Stimulated activated CD8-positive, alpha-beta memory T cell treated with anti-CD3 and anti-CD28 coated beads, Interleukin-7, amount 100 ng/mL, for 1 hour (primary cell): ENCODE measurements around the gene FBXL7.

Source experiments
- DNase-seq, 2 donors: peaks; one replicate each; pipeline ENCODE4 v3.0.0-alpha.2; 2020; ENCODE audit warnings: low read depth in 2 of 2

Gene FBXL7

DNA sequence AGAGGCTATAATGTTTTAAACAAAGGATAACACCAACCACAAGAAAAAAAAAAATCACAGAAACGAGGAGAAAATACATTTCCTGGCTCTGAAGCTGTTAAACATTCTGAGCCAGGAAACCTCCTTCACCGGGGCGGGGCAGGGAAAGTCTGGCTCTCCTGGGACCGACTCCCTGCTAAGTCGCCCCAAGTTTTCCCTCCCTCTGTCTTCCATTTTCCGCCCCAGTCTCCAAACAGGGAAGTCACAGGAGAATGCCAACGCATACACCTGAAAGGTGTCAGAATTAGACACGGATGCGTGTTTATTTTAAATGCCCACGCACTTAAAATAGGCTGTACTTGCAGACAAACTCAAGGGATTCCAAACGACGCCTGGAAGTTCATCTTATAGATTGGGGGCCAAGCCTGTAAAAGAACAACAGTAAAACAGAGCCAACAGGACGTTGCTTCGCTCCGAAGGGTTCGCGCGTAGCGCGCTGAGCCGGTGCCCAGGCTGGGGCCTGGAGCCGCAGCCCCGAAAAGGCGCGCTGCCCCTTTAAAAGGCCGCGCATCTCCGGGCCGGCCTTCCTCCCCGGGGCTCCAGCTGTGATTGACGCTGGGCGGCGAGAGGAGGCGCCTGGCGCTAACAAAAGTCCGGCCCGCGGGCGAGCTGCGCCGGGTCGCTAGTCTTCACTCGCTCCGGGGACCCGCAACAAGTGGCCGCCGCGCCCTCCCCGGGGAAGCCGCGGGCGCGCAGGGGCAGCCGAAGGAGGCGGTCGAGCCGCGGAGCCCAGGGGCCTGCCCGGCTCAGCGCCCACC is at the start of gene FBXL7:
Gene FBXL7 (plus strand): TSS at position 653 of the 797 bp plus-strand sequence.
- no peak for DNase-seq

GRCh38 chr5:15450473-15450872 is 49.5 kb upstream of the FBXL7 start:
- no peak for DNase-seq

- DNase-seq = no peak
These were observed 49.0 kb upstream of the FBXL7 start for GRCh38 chr5:15450949-15451348.

DNA sequence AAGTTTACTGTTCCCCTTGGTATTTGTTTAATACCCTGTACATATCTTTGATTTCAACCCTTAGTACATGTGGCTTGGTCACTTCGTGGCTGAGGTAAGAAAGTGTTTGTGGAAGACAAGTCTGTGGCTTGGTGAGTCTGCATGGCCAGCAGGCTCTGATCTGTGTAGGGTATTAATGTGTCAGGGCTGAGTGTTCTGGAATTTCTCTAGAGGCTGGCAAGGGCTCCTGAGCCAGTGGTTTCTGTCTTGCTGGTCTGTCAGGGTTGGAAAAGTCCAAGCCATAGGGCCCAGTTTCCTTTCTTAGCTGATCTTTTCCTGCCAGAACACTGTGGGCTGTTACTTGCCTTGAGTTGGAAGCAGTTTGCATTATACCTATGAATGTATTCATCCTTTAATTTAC is 48.0 kb upstream of the FBXL7 start:
- DNase-seq = no peak

- DNase-seq = no peak
These were observed 47.2 kb upstream of the FBXL7 start for GRCh38 chr5:15452781-15453180.

GRCh38 chr5:15459200-15459599 is 40.8 kb upstream of the FBXL7 start:
- no peak for DNase-seq

DNA sequence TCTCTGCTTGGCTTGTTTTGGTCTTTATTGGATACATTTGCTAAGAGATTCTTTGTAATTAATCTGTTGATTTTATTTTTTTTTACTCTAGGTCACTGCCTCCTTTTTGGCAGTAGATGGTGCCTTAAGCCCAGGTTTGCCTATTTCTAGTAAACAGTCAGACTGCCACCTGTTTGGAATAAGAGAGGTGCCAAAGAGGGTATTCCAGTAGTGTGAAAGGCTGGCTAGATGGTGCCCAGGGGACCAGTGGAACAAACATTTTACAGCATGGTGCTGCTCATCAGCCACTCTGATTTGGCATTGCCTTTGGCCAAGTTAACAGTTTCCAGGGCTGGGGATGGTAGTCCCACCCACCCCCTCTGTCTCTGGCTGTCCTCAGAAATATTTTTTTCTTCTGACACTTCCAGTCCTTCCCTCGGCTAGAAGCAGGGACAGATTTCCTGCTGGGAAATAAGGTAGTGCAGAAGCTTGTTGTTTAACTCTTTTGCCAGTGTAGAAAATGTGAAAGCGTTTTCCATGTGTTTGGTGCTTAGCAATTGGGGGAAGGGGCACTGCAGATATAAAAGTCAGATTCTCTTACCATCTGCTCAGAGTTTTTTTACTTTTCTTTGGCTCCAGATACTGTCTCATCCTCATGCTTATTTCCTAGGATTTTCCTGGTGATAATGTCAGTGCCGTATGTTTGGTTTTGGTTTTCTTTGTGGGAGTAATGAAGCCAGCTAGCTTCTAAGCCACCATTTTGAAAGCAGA is 36.6 kb upstream of the FBXL7 start:
- no peak for DNase-seq

GRCh38 chr5:15472116-15472515 is 27.9 kb upstream of the FBXL7 start:
- no peak for DNase-seq

DNA sequence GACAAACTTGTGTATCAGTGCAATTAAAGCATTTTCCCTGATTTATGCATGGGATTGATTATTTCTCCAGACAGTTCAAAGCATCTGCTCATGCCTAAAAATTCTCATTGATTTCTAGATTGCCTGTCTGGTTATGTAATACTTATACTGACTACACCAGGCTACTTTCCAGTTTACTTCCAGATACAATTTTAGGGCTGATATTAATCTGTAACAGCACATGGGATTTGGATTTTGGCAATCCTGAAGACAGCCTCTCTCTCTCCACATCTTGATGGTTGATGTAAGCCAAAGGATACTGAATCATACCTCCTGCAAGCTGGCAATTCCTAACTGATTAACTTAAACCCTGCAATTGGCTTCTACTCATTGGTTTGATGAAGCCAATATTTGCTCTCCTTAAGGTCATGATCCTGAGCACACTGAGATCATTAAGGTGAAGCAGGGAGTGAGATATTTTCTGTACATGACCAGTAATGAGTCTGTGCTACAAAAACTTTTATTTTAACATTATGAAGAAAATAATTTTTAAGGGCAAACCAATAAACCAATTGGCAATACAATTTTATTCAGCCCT is 25.7 kb upstream of the FBXL7 start:
- DNase-seq = no peak

- DNase-seq = no peak
These were observed 24.6 kb upstream of the FBXL7 start for GRCh38 chr5:15475367-15475766.

DNA sequence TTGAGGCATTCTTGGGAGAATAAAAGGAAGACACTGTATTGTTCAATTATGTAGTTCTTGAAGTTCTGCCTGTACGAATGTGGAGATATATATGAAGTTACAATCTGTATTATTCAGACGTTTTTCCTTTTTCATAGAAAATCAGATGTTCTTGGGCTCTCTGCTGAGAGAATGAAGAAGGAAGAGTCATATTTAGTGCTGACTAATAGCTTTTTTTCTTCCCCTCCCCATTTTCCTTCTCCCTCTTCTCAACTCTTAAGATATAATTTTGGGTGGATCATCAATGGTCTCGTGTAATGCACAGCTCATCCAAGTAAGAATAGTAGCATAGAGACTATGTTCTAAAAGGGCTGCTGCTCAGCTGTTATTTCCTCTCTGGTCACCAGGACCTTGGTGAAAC is 23.0 kb upstream of the FBXL7 start:
- DNase-seq = no peak

DNA sequence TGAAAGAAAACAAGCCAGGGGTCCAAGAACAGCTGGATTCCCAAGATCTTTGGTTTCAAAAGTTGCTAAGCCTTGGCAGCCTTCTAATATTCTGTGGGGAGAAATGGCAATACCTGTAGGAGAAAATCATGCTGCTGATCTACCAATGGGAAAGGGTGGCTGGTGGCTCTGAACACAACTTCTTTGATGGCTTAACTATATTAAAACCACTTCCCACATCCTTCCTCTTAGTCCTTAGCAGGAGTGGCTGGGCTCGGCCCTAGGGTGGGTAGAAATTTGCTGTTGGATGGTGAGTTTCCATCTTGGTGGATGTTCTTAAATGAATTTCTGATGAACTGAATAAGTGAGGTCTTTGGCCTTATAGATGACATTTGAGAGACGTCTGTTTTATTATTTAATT is 19.5 kb upstream of the FBXL7 start:
- DNase-seq = no peak

GRCh38 chr5:15483351-15484097 is 16.5 kb upstream of the FBXL7 start:
- DNase-seq = no peak

DNA sequence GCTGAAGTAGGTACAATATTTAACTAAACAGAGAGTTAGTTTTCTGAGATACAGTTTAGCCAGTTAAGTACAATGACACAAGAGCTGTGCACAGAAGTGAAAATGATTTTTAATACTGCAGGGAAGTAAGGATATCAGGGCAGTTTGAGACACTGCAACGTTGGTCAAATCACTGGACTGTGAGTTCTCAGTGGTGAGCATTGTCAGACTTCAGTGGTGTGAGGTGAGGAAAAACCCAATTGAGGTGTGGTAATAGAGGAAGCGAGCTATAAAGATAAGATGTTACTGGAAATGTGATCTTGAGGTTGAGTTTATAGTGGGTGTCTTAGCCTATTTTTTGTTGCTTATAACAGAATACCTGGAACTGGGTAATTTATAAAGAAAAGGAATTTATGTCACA is 12.8 kb upstream of the FBXL7 start:
- DNase-seq = no peak

DNA sequence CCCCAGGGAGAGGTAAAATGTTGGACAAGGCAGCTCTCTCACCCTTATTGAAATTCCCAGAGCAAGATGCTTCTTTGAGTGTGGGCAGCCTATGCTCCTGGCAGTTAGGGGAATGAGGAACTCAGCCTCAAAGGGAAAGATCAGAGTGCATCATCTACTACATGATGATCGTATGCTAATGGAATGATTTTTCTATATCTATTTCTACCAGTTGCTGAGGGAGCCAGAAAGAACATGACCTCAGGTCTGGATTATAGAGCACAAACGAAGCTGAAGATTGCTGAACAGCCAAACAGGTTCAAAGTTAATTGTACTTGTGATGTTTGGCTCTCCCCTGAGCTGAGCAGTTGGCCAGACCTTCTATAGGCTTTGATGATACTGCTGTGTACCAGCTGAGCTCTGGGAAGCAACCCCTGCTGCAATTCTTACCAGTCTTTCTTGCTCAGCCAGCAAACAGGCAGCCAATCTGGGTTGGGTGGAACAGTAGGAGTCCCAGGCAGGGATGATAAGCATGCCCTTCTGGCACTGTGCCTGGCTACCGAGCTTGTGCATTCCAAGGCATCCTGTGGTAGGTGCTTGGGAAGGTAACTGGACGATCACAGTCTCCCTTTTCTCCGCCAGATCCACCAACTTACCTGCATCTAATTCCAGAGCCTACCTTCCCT is 10.3 kb upstream of the FBXL7 start:
- no peak for DNase-seq

DNA sequence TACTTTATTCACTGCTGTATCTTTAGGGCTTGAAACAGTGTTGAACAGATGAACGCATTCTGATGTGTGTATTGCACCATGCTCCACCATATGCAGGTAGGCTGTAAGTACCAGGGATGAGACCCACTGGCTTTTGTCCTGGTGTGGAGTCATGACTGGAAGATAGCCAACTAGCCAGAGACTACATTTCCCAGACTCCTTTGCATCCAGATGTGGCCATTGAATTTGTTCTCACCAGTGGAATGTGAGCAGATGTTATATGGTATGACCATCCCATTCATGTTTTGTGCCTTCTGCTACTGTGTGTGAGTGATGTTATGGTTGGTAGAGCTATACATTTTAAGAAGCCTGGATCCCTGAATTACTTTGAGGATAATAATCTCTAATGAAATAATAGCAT is 7.4 kb upstream of the FBXL7 start:
- no peak for DNase-seq

DNA sequence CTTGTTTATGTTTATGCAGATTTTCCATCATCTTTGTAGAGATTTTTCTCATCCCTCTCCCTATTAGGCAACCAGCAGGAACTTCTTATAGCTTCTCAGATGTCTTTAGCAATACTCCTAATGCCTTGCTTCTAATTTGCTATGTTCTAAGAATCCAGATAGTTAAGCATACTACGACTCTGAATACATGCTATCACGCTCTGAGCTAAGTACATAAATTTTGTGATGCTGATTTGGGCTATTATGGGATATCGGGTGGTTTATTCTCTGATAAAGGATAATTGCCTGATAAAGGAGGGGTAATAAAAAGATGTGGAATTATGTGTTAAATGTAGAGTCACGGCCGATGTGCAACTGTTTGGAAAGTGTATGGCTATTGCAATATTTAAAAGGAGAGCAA is 6.5 kb upstream of the FBXL7 start:
- DNase-seq = no peak

- no peak for DNase-seq
These were observed 5.0 kb upstream of the FBXL7 start for GRCh38 chr5:15495026-15495425.

GRCh38 chr5:15496886-15497285 is 3.1 kb upstream of the FBXL7 start:
- DNase-seq = no peak

DNA sequence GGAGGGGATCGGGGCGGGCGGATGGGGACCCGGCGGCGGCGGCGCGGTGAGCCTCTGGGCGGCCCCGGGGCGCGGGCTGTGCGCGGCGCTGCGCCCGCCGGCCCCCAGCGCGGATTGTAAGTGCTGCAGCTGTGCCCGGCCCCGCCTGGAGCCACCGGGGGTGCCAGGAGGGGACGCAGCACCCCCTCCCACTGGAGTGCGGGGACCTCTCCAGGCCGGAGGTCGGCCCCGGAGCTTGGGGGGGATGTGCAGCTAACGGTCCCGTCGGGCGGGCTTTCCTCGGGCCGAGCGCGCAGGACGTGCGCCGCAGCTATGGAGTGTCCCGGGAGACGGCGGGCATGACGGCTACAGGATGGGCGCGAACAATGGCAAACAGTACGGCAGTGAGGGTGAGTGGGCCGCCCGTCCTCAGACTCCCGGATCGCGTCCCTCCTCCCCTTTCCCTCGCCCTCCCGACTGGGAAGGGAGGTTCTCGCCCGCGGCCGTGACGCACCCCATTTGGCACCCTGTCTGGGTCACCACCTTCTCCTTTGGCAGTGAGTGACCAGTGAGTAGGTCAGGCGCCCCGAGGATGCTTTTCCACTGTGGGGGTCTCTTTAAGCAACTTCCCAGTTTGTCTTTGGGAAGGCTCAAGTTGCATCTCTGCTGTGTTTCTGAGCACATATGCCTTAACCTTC is 483 bp downstream of the FBXL7 start:
- no peak for DNase-seq
